Measurements from ENCODE around the gene PTK6. TPM values are rescaled to one million over a fixed set of nuclear protein-coding genes. Genes with fewer than 3 reads are reported as not detected.
"Not testable (repeated sequence)": the region's sequence is repeated elsewhere in the genome, so short reads cannot be mapped to it uniquely, and the experiment has no call there.

PTK6 gene
- total RNA-seq, 6 experiments from 2014 or later, result 0.07 TPM; not detected in 4

DNA sequence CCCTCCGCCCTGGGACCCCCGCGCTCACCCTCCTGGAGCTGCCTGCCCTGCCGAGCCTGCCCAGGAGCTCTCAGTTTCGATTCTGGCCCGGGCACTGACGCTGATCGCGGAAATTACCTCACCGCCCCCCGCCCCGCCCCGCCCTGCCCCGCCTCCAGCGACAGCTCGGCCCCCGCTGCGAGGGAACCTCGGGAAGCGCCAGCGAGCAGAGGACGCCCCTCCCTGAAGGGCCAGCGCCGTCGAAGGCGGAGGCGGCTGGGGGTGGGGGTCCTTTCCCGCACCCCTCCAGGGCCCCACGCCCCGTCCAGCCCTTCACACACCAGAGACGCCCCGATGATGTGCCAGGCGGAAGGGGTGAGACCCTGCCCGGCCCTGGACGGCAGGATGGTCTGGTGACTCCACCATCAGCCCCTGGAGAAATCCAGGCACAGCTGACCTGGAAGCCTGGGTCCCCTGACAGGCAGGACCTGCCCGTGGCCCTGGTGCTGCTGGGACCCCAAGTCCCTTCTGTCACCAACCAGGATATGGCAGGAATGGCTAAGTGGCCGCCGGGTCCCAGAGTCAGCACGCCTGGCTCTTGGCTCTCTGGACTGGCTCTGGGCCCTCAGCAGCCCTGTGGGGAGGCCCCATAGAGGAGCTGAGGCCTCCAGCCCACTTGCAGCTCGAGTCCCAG, 37.1 kb upstream of the PTK6 start, which contains the start of gene HELZ2:
HELZ2 (minus strand) TSS at position 84 of the 673 bp plus-strand sequence. CDS start 1,854 bp downstream, outside the sequence.
- TF ChIP-seq, protein P1, sequence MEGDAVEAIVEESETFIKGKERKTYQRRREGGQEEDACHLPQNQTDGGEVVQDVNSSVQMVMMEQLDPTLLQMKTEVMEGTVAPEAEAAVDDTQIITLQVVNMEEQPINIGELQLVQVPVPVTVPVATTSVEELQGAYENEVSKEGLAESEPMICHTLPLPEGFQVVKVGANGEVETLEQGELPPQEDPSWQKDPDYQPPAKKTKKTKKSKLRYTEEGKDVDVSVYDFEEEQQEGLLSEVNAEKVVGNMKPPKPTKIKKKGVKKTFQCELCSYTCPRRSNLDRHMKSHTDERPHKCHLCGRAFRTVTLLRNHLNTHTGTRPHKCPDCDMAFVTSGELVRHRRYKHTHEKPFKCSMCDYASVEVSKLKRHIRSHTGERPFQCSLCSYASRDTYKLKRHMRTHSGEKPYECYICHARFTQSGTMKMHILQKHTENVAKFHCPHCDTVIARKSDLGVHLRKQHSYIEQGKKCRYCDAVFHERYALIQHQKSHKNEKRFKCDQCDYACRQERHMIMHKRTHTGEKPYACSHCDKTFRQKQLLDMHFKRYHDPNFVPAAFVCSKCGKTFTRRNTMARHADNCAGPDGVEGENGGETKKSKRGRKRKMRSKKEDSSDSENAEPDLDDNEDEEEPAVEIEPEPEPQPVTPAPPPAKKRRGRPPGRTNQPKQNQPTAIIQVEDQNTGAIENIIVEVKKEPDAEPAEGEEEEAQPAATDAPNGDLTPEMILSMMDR (IDR thresholded peaks at IDR 0.05), result no peak
- peak within 1 kb of the TSS; percentile 73 for H3K27ac Mint-ChIP-seq

DNA sequence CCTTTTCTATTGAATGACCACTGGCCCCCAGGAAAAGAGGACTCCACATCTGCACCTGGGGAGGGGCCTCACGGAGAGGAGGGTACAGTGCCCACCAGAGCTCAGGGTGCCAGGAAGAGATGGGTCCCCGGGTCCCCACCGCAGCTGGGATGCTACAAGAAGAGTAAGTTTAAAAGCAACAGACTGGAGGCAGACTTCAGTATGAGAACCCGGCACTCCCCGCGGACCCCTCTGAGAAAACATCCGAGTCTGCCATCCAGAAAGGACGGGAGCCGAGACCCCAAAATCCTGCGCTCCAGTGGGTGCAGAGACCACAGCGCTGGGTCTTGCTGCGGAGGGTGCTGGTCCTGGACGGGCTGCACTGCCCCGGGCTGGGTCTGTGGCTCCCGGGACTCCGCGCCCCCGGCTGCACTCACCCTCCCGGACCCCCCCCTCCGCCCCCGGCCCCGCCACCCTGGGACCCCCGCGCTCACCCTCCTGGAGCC, 36.5 kb upstream of the PTK6 start:
- no peaks in the 10 kb centered on the region for H3K36me3 Mint-ChIP-seq (ENCODE audit: low read depth)
- peaks cover 3% of the 10 kb centered on the region; the same call in 1 of the 2 replicates for H3K27me3 Mint-ChIP-seq (ENCODE audit: insufficient read depth)
- peak overlapping the region; percentile 88 for H3K4me3 Mint-ChIP-seq
- peak overlapping the region; percentile 73 for H3K27ac Mint-ChIP-seq
- no peak for DNase-seq
- no peaks in the 10 kb centered on the region for H3K9me3 Mint-ChIP-seq
- peaks cover 17% of the 10 kb centered on the region for H3K4me1 Mint-ChIP-seq (ENCODE audit: low read depth)
- TF ChIP-seq, protein P1 (IDR thresholded peaks at IDR 0.05), result no peak

More for the DNA sequence above, 37.1 kb upstream of the PTK6 start, which contains the start of gene HELZ2:
- H3K9me3 Mint-ChIP-seq, result no peaks in the 10 kb centered on the region
- peaks cover 17% of the 10 kb centered on the region for H3K4me1 Mint-ChIP-seq (ENCODE audit: low read depth)
- H3K4me3 Mint-ChIP-seq, result peak within 1 kb of the TSS; percentile 88
- peaks cover 8% of the 10 kb centered on the region; the same call in 1 of the 2 replicates for H3K27me3 Mint-ChIP-seq (ENCODE audit: insufficient read depth)
- peak; percentile 38 for DNase-seq
- no peaks in the 10 kb centered on the region for H3K36me3 Mint-ChIP-seq (ENCODE audit: low read depth)

DNA sequence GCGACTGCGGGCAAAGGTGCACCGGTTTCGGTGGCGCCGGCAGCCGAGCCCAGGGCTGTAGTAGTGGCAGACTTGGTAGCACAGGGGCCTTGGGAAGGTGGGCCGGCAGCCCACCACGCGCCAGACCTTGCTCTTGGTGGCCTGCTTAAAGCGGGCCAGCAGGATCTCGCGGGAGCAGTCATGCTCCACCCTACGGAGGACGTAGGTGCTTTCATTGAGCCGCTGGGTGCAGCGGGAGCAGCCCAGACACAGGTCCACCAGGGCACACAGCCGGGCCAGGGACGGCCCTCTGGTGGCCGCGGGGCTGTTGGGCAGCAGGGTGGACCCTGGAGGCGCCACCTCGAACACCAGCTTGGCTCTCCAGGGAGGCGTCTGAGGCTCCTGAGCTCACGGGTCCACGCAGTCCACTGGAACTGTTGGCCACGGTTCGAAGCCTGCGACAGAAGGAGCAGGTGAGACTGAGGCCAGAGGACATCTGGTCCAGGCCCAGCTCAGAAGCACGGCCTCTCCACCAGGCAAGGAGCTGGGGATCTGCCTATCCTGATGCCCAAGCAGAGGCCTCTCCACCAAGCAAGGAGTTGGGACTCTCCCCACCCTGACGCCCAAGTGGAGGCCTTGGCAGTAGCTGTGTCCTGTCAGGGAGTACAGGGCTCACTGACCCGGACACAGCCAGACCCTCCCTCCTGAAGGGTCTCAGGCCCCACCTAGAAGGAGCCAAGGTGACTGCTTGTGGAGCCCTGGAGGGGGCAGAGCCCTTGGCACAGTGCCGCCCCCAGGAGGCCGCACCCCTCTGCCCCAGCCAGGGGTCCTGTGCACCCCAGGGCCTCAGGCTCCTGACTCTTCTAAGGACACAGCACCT, 35.8 kb upstream of the PTK6 start:
- peak overlapping the region; percentile 88 for H3K4me3 Mint-ChIP-seq
- H3K4me1 Mint-ChIP-seq (ENCODE audit: low read depth), result peaks cover 17% of the 10 kb centered on the region
- no peaks in the 10 kb centered on the region for H3K36me3 Mint-ChIP-seq (ENCODE audit: low read depth)
- H3K27me3 Mint-ChIP-seq (ENCODE audit: insufficient read depth), result no peaks in the 10 kb centered on the region; the same call in 1 of the 2 replicates
- H3K9me3 Mint-ChIP-seq, result no peaks in the 10 kb centered on the region
- peak overlapping the region; percentile 73 for H3K27ac Mint-ChIP-seq
- no peak for DNase-seq
- TF ChIP-seq, protein P1 (IDR thresholded peaks at IDR 0.05), result peak; percentile 53

DNA sequence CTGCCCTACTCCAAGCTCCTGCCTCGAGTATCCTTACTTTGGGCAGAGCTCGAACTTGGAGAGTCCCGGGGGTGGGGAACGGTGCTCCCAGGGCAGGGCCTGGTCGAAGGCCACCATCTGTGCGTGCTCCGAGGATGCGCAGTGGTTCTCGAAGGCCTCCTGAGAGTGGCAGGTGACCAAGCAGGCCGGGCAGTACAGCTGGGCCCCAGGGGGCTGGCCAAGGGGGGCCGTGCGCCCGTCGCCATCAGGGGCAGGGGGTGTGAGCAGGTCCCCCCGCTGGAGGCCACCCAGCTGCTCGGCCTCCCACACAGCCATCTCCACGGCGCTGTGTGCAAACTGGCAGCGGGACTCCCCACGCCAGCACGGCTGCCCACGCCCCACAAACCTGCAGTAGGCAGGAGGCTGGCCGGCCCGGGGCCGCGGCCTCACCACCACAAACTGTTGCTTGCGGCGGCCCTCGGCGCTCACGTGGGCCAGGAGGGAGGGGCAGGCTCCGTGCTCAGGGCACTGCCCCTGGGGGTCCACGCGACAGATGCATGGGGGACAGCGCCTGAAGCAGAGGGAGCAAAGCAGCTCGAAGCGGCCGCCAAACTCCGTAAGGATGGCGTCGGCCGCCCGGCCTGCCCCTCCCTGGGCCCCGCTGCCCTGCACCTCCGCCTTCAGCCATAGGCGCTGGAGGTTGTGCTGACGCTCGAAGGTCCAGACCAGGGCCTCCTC, 35.1 kb upstream of the PTK6 start:
- DNase-seq, result no peak
- no peaks in the 10 kb centered on the region for H3K36me3 Mint-ChIP-seq (ENCODE audit: low read depth)
- TF ChIP-seq, protein P1 (IDR thresholded peaks at IDR 0.05), result no peak
- H3K4me3 Mint-ChIP-seq, result no peak overlapping the region
- no peaks in the 10 kb centered on the region; the same call in 1 of the 2 replicates for H3K27me3 Mint-ChIP-seq (ENCODE audit: insufficient read depth)
- H3K4me1 Mint-ChIP-seq (ENCODE audit: low read depth), result peaks cover 17% of the 10 kb centered on the region
- no peaks in the 10 kb centered on the region for H3K9me3 Mint-ChIP-seq
- no peak overlapping the region for H3K27ac Mint-ChIP-seq

DNA sequence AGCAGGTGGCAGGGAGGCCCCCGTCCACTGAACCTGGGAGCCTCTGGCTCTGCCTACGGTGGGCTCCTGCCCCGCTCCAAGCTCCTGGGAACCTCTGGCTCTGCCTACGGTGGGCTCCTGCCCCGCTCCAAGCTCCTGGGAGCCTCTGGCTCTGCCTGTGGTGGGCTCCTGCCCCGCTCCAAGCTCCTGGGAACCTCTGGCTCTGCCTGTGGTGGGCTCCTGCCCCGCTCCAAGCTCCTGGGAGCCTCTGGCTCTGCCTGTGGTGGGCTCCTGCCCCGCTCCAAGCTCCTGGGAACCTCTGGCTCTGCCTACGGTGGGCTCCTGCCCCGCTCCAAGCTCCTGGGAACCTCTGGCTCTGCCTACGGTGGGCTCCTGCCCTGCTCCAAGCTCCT, 33.9 kb upstream of the PTK6 start:
- H3K9me3 Mint-ChIP-seq; H3K27ac Mint-ChIP-seq; H3K36me3 Mint-ChIP-seq (ENCODE audit: low read depth); H3K4me3 Mint-ChIP-seq; DNase-seq; H3K27me3 Mint-ChIP-seq (ENCODE audit: insufficient read depth): not testable (repeated sequence)
- H3K4me1 Mint-ChIP-seq (ENCODE audit: low read depth), result peaks cover 11% of the 10 kb centered on the region

Data from HFFc6 (cell line).